Sigmoid colon (tissue), 4 donors: Measurements from ENCODE around the gene RUNX1.

Experiments used
- POLR2A ChIP-seq, 2 donors: fragments of 450-650 bp; IDR thresholded peaks; one replicate each; pipeline ENCODE4 v1.6.1; 2016; ENCODE audit warnings: antibody characterized with exemption in 2 of 2, mild to moderate bottlenecking in 2 of 2, moderate library complexity in 2 of 2
- POLR2AphosphoS5 ChIP-seq, 4 donors: sonication (generic); formaldehyde crosslinking; IDR thresholded peaks; one replicate each; pipeline ENCODE4 v1.6.1; 2017; ENCODE audit warnings: antibody characterized with exemption in 4 of 4
- TF ChIP-seq, protein P1 (sequence below), 4 experiments: fragments of 450-650 bp in 3 of 4; fragments of 200-600 bp in 1 of 4; IDR thresholded peaks; one replicate each; pipeline ENCODE4 v1.5.1; 2016 to 2019; ENCODE audit warnings: antibody characterized with exemption in 4 of 4, mild to moderate bottlenecking in 3 of 4, moderate library complexity in 2 of 4

DNA sequence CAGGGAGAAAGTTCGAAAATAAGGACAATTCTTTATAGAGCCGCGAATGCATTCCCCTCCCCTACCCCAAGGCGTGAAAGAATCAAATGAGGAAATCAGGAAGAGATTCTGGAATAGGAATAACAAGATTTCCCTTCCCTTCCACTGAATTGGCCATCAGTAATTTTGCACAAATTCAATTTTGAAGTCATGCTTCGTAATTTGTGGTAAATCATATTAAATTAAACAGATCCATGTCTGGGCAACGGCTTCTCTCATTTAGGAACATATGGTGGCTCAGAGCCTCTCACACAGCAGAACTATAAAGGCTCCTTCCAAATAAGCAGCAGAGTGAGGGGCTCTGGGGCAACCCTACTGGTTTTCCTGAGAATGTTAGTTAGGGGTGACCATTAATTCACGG is 227.4 kb downstream of the RUNX1 start:
- TF ChIP-seq, protein P1, sequence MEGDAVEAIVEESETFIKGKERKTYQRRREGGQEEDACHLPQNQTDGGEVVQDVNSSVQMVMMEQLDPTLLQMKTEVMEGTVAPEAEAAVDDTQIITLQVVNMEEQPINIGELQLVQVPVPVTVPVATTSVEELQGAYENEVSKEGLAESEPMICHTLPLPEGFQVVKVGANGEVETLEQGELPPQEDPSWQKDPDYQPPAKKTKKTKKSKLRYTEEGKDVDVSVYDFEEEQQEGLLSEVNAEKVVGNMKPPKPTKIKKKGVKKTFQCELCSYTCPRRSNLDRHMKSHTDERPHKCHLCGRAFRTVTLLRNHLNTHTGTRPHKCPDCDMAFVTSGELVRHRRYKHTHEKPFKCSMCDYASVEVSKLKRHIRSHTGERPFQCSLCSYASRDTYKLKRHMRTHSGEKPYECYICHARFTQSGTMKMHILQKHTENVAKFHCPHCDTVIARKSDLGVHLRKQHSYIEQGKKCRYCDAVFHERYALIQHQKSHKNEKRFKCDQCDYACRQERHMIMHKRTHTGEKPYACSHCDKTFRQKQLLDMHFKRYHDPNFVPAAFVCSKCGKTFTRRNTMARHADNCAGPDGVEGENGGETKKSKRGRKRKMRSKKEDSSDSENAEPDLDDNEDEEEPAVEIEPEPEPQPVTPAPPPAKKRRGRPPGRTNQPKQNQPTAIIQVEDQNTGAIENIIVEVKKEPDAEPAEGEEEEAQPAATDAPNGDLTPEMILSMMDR (IDR thresholded peaks at IDR 0.05): no peak
- TF ChIP-seq POLR2A (IDR thresholded peaks at IDR 0.05) (no peak), POLR2AphosphoS5 (IDR thresholded peaks at IDR 0.05) (no peak)
